Measurements from ENCODE around the gene AXIN2. TPM values are rescaled to one million over a fixed set of nuclear protein-coding genes. Genes with fewer than 3 reads are reported as not detected.
"Not testable (repeated sequence)": the region's sequence is repeated elsewhere in the genome, so short reads cannot be mapped to it uniquely, and the experiment has no call there.

Gene AXIN2
- total RNA-seq, 1 donor from 2014 or later, result 21.0 TPM

DNA sequence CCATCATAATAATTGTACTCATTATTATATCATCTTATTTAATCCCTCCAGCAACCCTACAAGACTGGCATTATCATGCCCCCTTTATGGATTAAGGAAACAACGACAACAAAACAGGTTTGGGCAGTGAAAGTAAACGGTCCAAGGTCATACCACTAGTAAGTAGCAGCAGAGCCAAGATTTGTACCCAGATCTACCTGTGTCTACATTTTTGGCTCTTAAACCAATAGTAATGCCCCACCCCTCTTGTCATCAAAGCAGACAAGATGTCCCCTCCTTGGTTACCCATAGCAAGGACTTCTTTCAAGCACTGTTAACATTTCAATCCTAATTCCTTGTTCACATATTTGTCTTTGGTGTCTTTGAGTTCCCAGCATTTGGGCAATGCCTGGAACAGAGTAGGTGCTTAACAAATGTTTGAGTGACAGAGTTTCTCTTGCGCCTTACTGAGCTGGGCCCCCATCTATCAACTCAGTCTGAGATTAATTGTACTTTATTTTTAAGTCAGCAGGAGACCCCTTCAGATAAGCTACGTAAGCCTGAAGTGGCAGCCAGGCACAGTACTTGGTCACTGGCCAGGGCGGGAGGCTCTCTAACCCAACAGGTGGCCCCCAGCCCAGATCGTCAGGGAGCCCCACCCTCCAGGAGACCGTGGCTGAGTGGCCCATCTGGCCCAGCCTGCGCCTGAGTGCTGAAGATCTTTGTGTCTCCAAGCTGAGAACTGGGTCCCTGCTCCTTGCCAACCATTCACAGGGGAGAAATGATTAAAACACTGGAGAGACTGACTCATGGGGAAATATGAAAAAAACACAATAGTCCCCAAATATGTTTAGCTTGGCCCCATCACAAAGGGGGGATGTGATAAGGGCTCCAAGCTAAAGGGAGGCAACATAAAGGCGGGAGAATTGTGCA lies 75.8 kb downstream of the AXIN2 start:
- Histone ChIP-seq H3K27ac (replicated peaks) (peak overlapping the region; percentile 13), H3K36me3 (no peaks in the 10 kb centered on the region), H3K4me3 (no peak overlapping the region), H3K27me3 (ENCODE audit: low read depth) (no peaks in the 10 kb centered on the region), H3K9me3 (replicated peaks) (no peaks in the 10 kb centered on the region), H3K4me1 (peaks cover 2% of the 10 kb centered on the region)
- TF ChIP-seq, protein P1, sequence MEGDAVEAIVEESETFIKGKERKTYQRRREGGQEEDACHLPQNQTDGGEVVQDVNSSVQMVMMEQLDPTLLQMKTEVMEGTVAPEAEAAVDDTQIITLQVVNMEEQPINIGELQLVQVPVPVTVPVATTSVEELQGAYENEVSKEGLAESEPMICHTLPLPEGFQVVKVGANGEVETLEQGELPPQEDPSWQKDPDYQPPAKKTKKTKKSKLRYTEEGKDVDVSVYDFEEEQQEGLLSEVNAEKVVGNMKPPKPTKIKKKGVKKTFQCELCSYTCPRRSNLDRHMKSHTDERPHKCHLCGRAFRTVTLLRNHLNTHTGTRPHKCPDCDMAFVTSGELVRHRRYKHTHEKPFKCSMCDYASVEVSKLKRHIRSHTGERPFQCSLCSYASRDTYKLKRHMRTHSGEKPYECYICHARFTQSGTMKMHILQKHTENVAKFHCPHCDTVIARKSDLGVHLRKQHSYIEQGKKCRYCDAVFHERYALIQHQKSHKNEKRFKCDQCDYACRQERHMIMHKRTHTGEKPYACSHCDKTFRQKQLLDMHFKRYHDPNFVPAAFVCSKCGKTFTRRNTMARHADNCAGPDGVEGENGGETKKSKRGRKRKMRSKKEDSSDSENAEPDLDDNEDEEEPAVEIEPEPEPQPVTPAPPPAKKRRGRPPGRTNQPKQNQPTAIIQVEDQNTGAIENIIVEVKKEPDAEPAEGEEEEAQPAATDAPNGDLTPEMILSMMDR (IDR thresholded peaks at IDR 0.05; ENCODE audit: borderline replicate concordance), result no peak
- DNase-seq, result peak; percentile 43
- intact Hi-C loops (cut with micrococcal nuclease), result no loop called here

DNA sequence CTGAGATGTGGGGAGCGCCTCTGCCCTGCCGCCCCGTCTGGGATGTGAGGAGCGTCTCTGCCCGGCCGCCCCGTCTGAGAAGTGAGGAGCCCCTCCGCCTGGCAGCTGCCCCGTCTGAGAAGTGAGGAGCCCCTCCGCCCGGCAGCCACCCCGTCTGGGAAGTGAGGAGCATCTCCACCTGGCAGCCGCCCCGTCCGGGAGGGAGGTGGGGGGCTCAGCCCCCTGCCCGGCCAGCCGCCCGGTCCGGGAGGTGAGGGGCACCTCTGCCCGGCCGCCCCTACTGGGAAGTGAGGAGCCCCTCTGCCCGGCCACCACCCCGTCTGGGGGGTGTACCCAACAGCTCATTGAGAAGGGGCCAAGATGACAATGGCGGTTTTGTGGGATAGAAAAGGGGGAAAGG lies 77.0 kb downstream of the AXIN2 start:
- intact Hi-C loops (cut with micrococcal nuclease); H3K4me1 ChIP-seq; H3K27ac ChIP-seq (replicated peaks); H3K36me3 ChIP-seq; H3K4me3 ChIP-seq; DNase-seq; H3K9me3 ChIP-seq (replicated peaks); H3K27me3 ChIP-seq (ENCODE audit: low read depth): not testable (repeated sequence)

DNA sequence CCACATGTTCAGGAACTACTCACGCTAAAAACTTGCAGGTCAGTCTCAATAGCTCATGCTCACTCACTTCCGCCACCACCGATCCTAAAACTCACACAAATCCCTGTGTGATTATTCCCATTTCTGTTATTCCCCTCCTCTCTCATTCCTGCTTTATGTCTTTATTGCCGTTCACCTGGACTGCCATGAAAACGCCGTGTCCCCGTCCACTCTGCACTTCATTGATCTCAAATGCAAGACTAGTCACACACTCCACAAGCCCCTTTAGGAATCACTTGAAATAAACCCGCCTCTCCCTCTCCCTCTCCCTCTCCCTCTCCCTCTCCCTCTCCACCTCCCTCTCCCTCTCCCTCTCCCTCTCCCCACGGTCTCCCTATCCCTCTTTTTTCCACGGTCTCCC lies 78.0 kb downstream of the AXIN2 start:
- Histone ChIP-seq H3K36me3 (no peaks in the 10 kb centered on the region), H3K4me1 (peaks cover 2% of the 10 kb centered on the region), H3K4me3 (no peak overlapping the region), H3K27ac (replicated peaks) (no peak overlapping the region), H3K27me3 (ENCODE audit: low read depth) (no peaks in the 10 kb centered on the region), H3K9me3 (replicated peaks) (no peaks in the 10 kb centered on the region)
- no peak for DNase-seq
- TF ChIP-seq, protein P1 (IDR thresholded peaks at IDR 0.05; ENCODE audit: borderline replicate concordance), result no peak
- intact Hi-C loops (cut with micrococcal nuclease), result no loop called here

DNA sequence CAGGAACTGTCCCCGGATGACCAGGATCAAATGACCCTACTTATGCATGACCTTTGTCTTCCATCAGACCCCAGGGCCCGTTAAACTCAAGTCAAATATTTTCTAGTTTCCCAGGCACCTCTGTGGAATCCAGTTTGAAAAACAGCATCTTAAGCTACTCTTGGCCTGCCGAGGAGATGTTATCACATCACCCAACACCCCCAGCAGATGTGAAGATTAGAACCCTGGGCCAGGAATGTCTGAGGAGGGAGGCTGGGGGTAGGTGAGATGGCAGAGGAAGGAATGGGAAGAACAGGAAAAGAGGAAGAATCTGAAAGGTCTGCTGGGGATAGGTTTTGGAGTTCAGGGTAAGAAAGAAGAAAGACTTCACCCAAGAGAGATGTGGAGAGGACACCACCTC lies 79.2 kb downstream of the AXIN2 start:
- H3K27me3 ChIP-seq (ENCODE audit: low read depth), result no peaks in the 10 kb centered on the region
- intact Hi-C loops (cut with micrococcal nuclease), result no loop called here

DNA sequence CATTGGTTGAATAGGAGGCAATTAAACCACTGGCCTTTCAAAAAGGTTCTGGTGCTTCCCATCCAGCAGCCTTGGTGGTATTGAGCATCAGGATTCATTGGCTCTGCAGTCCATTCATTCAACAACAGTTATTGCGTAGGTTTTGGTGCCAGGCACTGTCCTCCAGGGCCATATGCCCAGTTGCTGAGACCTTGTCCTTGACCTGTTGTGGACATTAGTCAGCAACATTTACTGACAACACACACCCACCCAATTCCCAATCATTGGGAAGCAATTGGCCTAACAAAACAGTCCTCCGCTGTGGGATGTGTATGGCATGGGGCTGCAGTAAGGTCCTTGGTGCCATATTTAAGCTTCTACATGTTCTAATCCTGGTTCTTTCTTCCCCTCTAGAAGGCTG lies 82.2 kb downstream of the AXIN2 start:
- Histone ChIP-seq H3K36me3 (no peaks in the 10 kb centered on the region), H3K4me3 (no peak overlapping the region), H3K4me1 (peaks cover under 1% of the 10 kb centered on the region), H3K27me3 (ENCODE audit: low read depth) (no peaks in the 10 kb centered on the region), H3K27ac (replicated peaks) (no peak overlapping the region), H3K9me3 (replicated peaks) (no peaks in the 10 kb centered on the region)
- no peak for DNase-seq
- intact Hi-C loops (cut with micrococcal nuclease), result no loop called here
- TF ChIP-seq, protein P1 (IDR thresholded peaks at IDR 0.05; ENCODE audit: borderline replicate concordance), result no peak

More for the DNA sequence above, 79.2 kb downstream of the AXIN2 start:
- no peak overlapping the region for H3K4me3 ChIP-seq
- H3K4me1 ChIP-seq, result peaks cover 2% of the 10 kb centered on the region
- no peaks in the 10 kb centered on the region for H3K9me3 ChIP-seq (replicated peaks)
- DNase-seq, result no peak
- TF ChIP-seq, protein P1 (IDR thresholded peaks at IDR 0.05; ENCODE audit: borderline replicate concordance), result no peak
- no peaks in the 10 kb centered on the region for H3K36me3 ChIP-seq
- no peak overlapping the region for H3K27ac ChIP-seq (replicated peaks)

Measured in left ventricle myocardium inferior (tissue), 1 donor.